ENCODE data around the gene CPT1C.

Gene CPT1C

GRCh38 chr19:49682274-49682673, 8.6 kb upstream of the CPT1C start:
- DNase-seq: no peak

- DNase-seq: no peak
These were observed 7.1 kb upstream of the CPT1C start for GRCh38 chr19:49683814-49684250.

- DNase-seq: no peak
These were observed 6.5 kb upstream of the CPT1C start for GRCh38 chr19:49684251-49684982.

- no peak for DNase-seq
These were observed 5.8 kb upstream of the CPT1C start for GRCh38 chr19:49684983-49685553.

GRCh38 chr19:49685845-49686332, 5.0 kb upstream of the CPT1C start:
- DNase-seq: no peak

GRCh38 chr19:49686503-49687088, 4.3 kb upstream of the CPT1C start:
- DNase-seq: no peak

- DNase-seq: no peak
These were observed 3.8 kb upstream of the CPT1C start for GRCh38 chr19:49687150-49687549.

- no peak for DNase-seq
These were observed 3.2 kb upstream of the CPT1C start for GRCh38 chr19:49687566-49688316.

- DNase-seq: no peak
These were observed 2.3 kb upstream of the CPT1C start for GRCh38 chr19:49688531-49689132.

- peak; percentile 65 for DNase-seq
These were observed 1.5 kb upstream of the CPT1C start, which contains the start of gene ADM5 for GRCh38 chr19:49689133-49690078. ADM5 (plus strand) TSS chr19:49689594; CDS start chr19:49689838, 244 bp downstream.

- peak; percentile 60 for DNase-seq
These were observed 749 bp upstream of the CPT1C start for GRCh38 chr19:49690079-49690655.

GRCh38 chr19:49691243-49692146, 579 bp downstream of the CPT1C start:
- peak; percentile 69 for DNase-seq

- DNase-seq: no peak
These were observed 1.2 kb downstream of the CPT1C start for GRCh38 chr19:49692147-49692506.

GRCh38 chr19:49696115-49696514, 5.2 kb downstream of the CPT1C start:
- no peak for DNase-seq

GRCh38 chr19:49696865-49697264, 5.9 kb downstream of the CPT1C start:
- no peak for DNase-seq

- DNase-seq: no peak
These were observed 8.4 kb downstream of the CPT1C start for GRCh38 chr19:49699364-49699763.

GRCh38 chr19:49700563-49700962, 9.6 kb downstream of the CPT1C start:
- no peak for DNase-seq

GRCh38 chr19:49701271-49701786, 10.4 kb downstream of the CPT1C start:
- DNase-seq: no peak

GRCh38 chr19:49704888-49705642, 14.1 kb downstream of the CPT1C start:
- DNase-seq: no peak

Data from right kidney (tissue), 1 donor.